ENCODE results near the gene OPCML. TPM values are rescaled to one million over a fixed set of nuclear protein-coding genes. Genes with fewer than 3 reads are reported as not detected.
A peak's percentile ranks its signal among the peaks of the same experiment; 100 is the strongest.

OPCML gene
- total RNA-seq, 1 donor from 2014 or later = under 0.01 TPM

- H3K9me3 ChIP-seq (ENCODE audit: control insufficient read depth in 3 of 3, low read length in 3 of 3) = peaks cover 0 to 3% (median 0%) of the 10 kb centered on the region in 3 donors
- no peaks in the 10 kb centered on the region for H3K36me3 ChIP-seq (ENCODE audit: control insufficient read depth in 3 of 3, insufficient read depth in 3 of 3, low read length in 3 of 3)
- no peak overlapping the region for H3K9ac ChIP-seq (ENCODE audit: low read depth in 1 of 3, low read length in 3 of 3)
- no peak overlapping the region for H3K4me3 ChIP-seq (ENCODE audit: low read length in 3 of 3)
- no peak overlapping the region for H3K27ac ChIP-seq (ENCODE audit: low read depth, low read length)
- peaks cover 0 to 5% (median 2%) of the 10 kb centered on the region in 3 donors for H3K4me1 ChIP-seq (ENCODE audit: control insufficient read depth in 3 of 3, insufficient read depth in 3 of 3, low read length in 3 of 3)
- peaks cover 6 to 13% (median 11%) of the 10 kb centered on the region in 3 donors for H3K27me3 ChIP-seq (ENCODE audit: control insufficient read depth in 3 of 3, insufficient read depth in 3 of 3, low read length in 3 of 3)
These were observed 584.0 kb downstream of the OPCML start for GRCh38 chr11:132948252-132948651.

DNA sequence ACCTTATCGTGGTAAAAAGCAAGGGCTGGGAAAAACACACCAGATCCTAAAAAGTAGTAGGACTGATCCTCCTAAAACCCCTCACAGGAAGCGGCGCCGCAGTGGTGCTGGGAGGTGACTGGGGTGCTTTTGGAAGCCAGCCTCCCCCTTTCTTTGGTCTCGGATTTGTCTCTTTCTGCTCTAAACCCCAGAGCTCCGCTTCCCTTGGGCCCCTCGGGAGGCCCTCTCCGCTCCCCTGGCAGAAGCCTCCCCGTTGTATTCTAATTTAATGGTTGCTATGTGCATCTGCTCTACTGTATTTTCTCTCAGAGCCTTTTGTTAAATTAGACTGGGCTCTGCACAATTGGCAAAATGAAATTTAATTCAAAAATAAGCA lies 587.7 kb downstream of the OPCML start:
- peaks cover 20 to 32% (median 28%) of the 10 kb centered on the region in 3 donors for H3K27me3 ChIP-seq (ENCODE audit: control insufficient read depth in 3 of 3, insufficient read depth in 3 of 3, low read length in 3 of 3)
- no peak overlapping the region for H3K27ac ChIP-seq (ENCODE audit: low read depth, low read length)
- H3K4me3 ChIP-seq (ENCODE audit: low read length in 3 of 3) = no peak overlapping the region
- H3K9me3 ChIP-seq (ENCODE audit: control insufficient read depth in 3 of 3, low read length in 3 of 3) = no peaks in the 10 kb centered on the region
- no peaks in the 10 kb centered on the region for H3K36me3 ChIP-seq (ENCODE audit: control insufficient read depth in 3 of 3, insufficient read depth in 3 of 3, low read length in 3 of 3)
- peaks cover 0 to 5% (median 2%) of the 10 kb centered on the region in 3 donors for H3K4me1 ChIP-seq (ENCODE audit: control insufficient read depth in 3 of 3, insufficient read depth in 3 of 3, low read length in 3 of 3)
- no peak overlapping the region for H3K9ac ChIP-seq (ENCODE audit: low read depth in 1 of 3, low read length in 3 of 3)

GRCh38 chr11:132943706-132944568 lies 588.4 kb downstream of the OPCML start:
- Histone ChIP-seq H3K4me1 (ENCODE audit: control insufficient read depth in 3 of 3, insufficient read depth in 3 of 3, low read length in 3 of 3) (peaks cover 0 to 5% (median 2%) of the 10 kb centered on the region in 3 donors), H3K27me3 (ENCODE audit: control insufficient read depth in 3 of 3, insufficient read depth in 3 of 3, low read length in 3 of 3) (peaks cover 20 to 32% (median 28%) of the 10 kb centered on the region in 3 donors), H3K9ac (ENCODE audit: low read depth in 1 of 3, low read length in 3 of 3) (no peak overlapping the region), H3K36me3 (ENCODE audit: control insufficient read depth in 3 of 3, insufficient read depth in 3 of 3, low read length in 3 of 3) (no peaks in the 10 kb centered on the region), H3K9me3 (ENCODE audit: control insufficient read depth in 3 of 3, low read length in 3 of 3) (no peaks in the 10 kb centered on the region), H3K4me3 (ENCODE audit: low read length in 3 of 3) (peak overlapping the region in 1 of 3 donors; percentile 5), H3K27ac (ENCODE audit: low read depth, low read length) (no peak overlapping the region)

- Histone ChIP-seq H3K9ac (ENCODE audit: low read depth in 1 of 3, low read length in 3 of 3) (no peak overlapping the region), H3K36me3 (ENCODE audit: control insufficient read depth in 3 of 3, insufficient read depth in 3 of 3, low read length in 3 of 3) (no peaks in the 10 kb centered on the region), H3K27me3 (ENCODE audit: control insufficient read depth in 3 of 3, insufficient read depth in 3 of 3, low read length in 3 of 3) (peaks cover 20 to 32% (median 28%) of the 10 kb centered on the region in 3 donors), H3K9me3 (ENCODE audit: control insufficient read depth in 3 of 3, low read length in 3 of 3) (no peaks in the 10 kb centered on the region), H3K4me1 (ENCODE audit: control insufficient read depth in 3 of 3, insufficient read depth in 3 of 3, low read length in 3 of 3) (peaks cover 0 to 5% (median 2%) of the 10 kb centered on the region in 3 donors), H3K27ac (ENCODE audit: low read depth, low read length) (no peak overlapping the region), H3K4me3 (ENCODE audit: low read length in 3 of 3) (peak overlapping the region in 1 of 3 donors; percentile 5)
These were observed 589.0 kb downstream of the OPCML start for GRCh38 chr11:132943357-132943705.

DNA sequence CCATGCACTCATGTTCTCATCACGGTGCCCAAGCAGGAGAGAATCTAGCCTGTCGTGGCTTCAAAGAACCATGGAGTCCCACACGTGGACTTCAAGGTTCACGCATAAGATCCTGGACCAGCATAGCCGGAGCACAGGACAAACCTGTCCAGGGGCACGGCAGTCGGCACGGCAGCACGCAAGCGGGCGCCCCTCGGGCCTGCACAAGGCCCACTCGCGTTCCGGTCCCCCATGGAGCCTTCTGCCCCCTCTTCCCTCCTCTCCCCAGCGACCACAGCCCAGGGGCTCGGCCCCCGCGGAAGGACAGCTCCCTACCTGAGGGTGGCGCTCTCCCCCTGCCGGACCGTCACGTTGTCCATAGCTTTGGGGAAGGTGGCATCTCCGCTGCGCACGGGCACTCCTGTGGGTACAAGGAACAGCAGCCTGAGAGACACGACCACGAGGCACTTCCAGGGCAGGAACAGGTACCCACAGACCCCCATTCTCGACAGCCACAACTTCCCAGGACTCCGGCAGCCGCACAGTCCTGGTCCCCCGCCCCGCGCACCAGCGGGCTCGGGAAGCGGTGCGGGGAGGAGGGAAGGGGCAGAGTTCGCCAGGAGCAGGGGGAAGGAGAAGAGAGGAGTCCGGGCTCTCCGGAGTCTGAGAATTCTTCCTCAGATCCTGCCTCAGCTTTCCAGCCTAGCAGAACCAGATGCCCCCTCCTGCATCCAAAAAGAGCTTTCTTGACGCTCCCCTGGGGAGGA lies 589.5 kb downstream of the OPCML start:
- Histone ChIP-seq H3K4me3 (ENCODE audit: low read length in 3 of 3) (no peak overlapping the region), H3K27ac (ENCODE audit: low read depth, low read length) (no peak overlapping the region), H3K4me1 (ENCODE audit: control insufficient read depth in 3 of 3, insufficient read depth in 3 of 3, low read length in 3 of 3) (peaks cover 0 to 5% (median 2%) of the 10 kb centered on the region in 3 donors), H3K9me3 (ENCODE audit: control insufficient read depth in 3 of 3, low read length in 3 of 3) (no peaks in the 10 kb centered on the region), H3K36me3 (ENCODE audit: control insufficient read depth in 3 of 3, insufficient read depth in 3 of 3, low read length in 3 of 3) (no peaks in the 10 kb centered on the region), H3K9ac (ENCODE audit: low read depth in 1 of 3, low read length in 3 of 3) (no peak overlapping the region), H3K27me3 (ENCODE audit: control insufficient read depth in 3 of 3, insufficient read depth in 3 of 3, low read length in 3 of 3) (peaks cover 20 to 32% (median 28%) of the 10 kb centered on the region in 3 donors)

- Histone ChIP-seq H3K27me3 (ENCODE audit: control insufficient read depth in 3 of 3, insufficient read depth in 3 of 3, low read length in 3 of 3) (peaks cover 20 to 32% (median 28%) of the 10 kb centered on the region in 3 donors), H3K9me3 (ENCODE audit: control insufficient read depth in 3 of 3, low read length in 3 of 3) (no peaks in the 10 kb centered on the region), H3K27ac (ENCODE audit: low read depth, low read length) (no peak overlapping the region), H3K9ac (ENCODE audit: low read depth in 1 of 3, low read length in 3 of 3) (no peak overlapping the region), H3K36me3 (ENCODE audit: control insufficient read depth in 3 of 3, insufficient read depth in 3 of 3, low read length in 3 of 3) (no peaks in the 10 kb centered on the region), H3K4me1 (ENCODE audit: control insufficient read depth in 3 of 3, insufficient read depth in 3 of 3, low read length in 3 of 3) (peaks cover 0 to 5% (median 2%) of the 10 kb centered on the region in 3 donors), H3K4me3 (ENCODE audit: low read length in 3 of 3) (no peak overlapping the region)
These were observed 590.5 kb downstream of the OPCML start for GRCh38 chr11:132941761-132942160.

- H3K9me3 ChIP-seq (ENCODE audit: control insufficient read depth in 3 of 3, low read length in 3 of 3) = no peaks in the 10 kb centered on the region
- peaks cover 0 to 5% (median 2%) of the 10 kb centered on the region in 3 donors for H3K4me1 ChIP-seq (ENCODE audit: control insufficient read depth in 3 of 3, insufficient read depth in 3 of 3, low read length in 3 of 3)
- peaks cover 20 to 32% (median 28%) of the 10 kb centered on the region in 3 donors for H3K27me3 ChIP-seq (ENCODE audit: control insufficient read depth in 3 of 3, insufficient read depth in 3 of 3, low read length in 3 of 3)
- H3K36me3 ChIP-seq (ENCODE audit: control insufficient read depth in 3 of 3, insufficient read depth in 3 of 3, low read length in 3 of 3) = no peaks in the 10 kb centered on the region
- no peak overlapping the region for H3K9ac ChIP-seq (ENCODE audit: low read depth in 1 of 3, low read length in 3 of 3)
- no peak overlapping the region for H3K4me3 ChIP-seq (ENCODE audit: low read length in 3 of 3)
- no peak overlapping the region for H3K27ac ChIP-seq (ENCODE audit: low read depth, low read length)
These were observed 591.2 kb downstream of the OPCML start for GRCh38 chr11:132941024-132941646.

- H3K9ac ChIP-seq (ENCODE audit: low read depth in 1 of 3, low read length in 3 of 3) = no peak overlapping the region
- H3K36me3 ChIP-seq (ENCODE audit: control insufficient read depth in 3 of 3, insufficient read depth in 3 of 3, low read length in 3 of 3) = no peaks in the 10 kb centered on the region
- H3K27me3 ChIP-seq (ENCODE audit: control insufficient read depth in 3 of 3, insufficient read depth in 3 of 3, low read length in 3 of 3) = peaks cover 4 to 7% (median 4%) of the 10 kb centered on the region in 3 donors
- H3K27ac ChIP-seq (ENCODE audit: low read depth, low read length) = no peak overlapping the region
- H3K4me1 ChIP-seq (ENCODE audit: control insufficient read depth in 3 of 3, insufficient read depth in 3 of 3, low read length in 3 of 3) = no peaks in the 10 kb centered on the region
- no peaks in the 10 kb centered on the region for H3K9me3 ChIP-seq (ENCODE audit: control insufficient read depth in 3 of 3, low read length in 3 of 3)
- no peak overlapping the region for H3K4me3 ChIP-seq (ENCODE audit: low read length in 3 of 3)
These were observed 595.3 kb downstream of the OPCML start for GRCh38 chr11:132937016-132937415.

DNA sequence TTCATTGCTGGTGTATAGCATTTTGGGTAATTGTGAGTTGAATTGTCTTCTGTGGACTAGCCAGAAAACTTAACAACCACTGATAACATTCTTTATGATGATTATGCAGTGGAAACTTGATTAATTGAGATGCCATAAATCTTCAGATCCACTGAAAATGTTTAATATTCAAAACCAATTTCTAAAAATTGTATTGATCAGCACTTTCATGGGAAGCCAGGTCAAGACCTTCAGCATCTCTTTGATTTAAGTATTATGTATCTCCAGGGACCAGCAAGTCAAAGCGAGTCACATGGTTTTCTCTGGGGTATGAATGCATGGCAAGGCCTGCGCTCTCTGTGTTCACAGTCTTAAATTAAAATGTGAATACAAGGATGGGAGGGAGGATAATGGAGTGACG lies 596.9 kb downstream of the OPCML start:
- H3K4me1 ChIP-seq (ENCODE audit: control insufficient read depth in 3 of 3, insufficient read depth in 3 of 3, low read length in 3 of 3) = no peaks in the 10 kb centered on the region
- H3K27me3 ChIP-seq (ENCODE audit: control insufficient read depth in 3 of 3, insufficient read depth in 3 of 3, low read length in 3 of 3) = no peaks in the 10 kb centered on the region
- H3K27ac ChIP-seq (ENCODE audit: low read depth, low read length) = no peak overlapping the region
- H3K36me3 ChIP-seq (ENCODE audit: control insufficient read depth in 3 of 3, insufficient read depth in 3 of 3, low read length in 3 of 3) = no peaks in the 10 kb centered on the region
- H3K9me3 ChIP-seq (ENCODE audit: control insufficient read depth in 3 of 3, low read length in 3 of 3) = no peaks in the 10 kb centered on the region
- no peak overlapping the region for H3K9ac ChIP-seq (ENCODE audit: low read depth in 1 of 3, low read length in 3 of 3)
- no peak overlapping the region for H3K4me3 ChIP-seq (ENCODE audit: low read length in 3 of 3)

Data from skeletal muscle tissue (tissue), 4 donors.